Endometrial microvascular endothelial cells (primary cell): ENCODE results near the gene GRIN2A. TPM values are rescaled to one million over a fixed set of nuclear protein-coding genes. Genes with fewer than 3 reads are reported as not detected.

Experiments
- in situ Hi-C: cut with HindIII; loops from 2 replicates; pipeline ENCODE4 v1.10.0; 2017; ENCODE audit warnings: low sequenced_read_pairs, low pct_unique_long_range_greater_than_20kb; ENCODE audit errors: inconsistent ontology term
- total RNA-seq: library from RNA; depleted of rRNA; stranded (reverse); fragments of >200 nt; gene quantifications from one replicate; pipeline ENCODE4 v1.2.3, GENCODE V29; 2015; ENCODE audit errors: inconsistent ontology term

Gene GRIN2A
- total RNA-seq, 1 donor from 2014 or later: not detected

DNA sequence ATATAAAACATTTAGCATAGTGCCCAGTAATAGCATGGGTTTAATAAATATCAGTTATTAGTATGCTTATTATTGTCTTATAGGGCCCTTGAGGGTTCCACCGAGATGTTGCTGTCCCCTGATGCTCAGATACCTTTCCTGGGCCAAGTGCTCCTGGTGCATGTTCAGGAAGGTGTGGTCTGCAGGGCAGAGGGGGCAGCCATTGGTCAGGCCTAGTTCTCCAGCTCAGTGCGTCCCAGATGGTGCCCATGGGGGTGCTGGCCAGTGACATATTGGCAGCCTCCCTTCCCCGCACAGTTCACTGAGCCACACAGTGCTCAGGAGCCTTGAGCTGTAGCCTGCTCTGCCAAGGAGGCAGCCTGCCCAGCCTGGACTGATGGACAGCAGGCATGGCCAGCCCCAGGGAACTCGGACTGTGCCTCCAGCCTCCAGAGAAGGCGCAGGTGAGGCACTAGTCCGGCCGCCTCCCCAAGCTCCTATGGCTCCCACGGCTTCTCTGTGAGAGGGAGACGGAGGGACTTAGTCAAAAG, 7.7 kb upstream of the GRIN2A start:
- in situ Hi-C loops: no loop called here

DNA sequence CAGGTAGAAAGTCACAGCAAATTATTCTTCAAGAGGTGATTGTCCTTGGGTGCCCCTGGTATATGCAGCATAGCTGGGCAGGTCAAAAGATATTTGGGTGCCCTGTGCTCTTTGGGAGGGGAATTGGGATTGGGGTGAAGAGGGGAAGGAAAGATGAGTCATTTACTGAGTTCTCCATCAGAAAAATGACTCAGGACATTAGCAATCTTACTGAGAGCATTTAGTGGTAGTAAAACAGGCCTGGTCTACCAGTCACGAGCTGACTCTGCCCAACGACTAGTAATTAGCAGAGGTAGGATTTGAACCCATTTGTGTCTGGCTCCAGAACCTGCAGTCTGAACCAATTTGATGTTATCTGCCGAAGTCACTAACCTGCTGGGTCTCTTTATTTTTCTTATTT, 6.0 kb upstream of the GRIN2A start:
- in situ Hi-C loops: no loop called here

DNA sequence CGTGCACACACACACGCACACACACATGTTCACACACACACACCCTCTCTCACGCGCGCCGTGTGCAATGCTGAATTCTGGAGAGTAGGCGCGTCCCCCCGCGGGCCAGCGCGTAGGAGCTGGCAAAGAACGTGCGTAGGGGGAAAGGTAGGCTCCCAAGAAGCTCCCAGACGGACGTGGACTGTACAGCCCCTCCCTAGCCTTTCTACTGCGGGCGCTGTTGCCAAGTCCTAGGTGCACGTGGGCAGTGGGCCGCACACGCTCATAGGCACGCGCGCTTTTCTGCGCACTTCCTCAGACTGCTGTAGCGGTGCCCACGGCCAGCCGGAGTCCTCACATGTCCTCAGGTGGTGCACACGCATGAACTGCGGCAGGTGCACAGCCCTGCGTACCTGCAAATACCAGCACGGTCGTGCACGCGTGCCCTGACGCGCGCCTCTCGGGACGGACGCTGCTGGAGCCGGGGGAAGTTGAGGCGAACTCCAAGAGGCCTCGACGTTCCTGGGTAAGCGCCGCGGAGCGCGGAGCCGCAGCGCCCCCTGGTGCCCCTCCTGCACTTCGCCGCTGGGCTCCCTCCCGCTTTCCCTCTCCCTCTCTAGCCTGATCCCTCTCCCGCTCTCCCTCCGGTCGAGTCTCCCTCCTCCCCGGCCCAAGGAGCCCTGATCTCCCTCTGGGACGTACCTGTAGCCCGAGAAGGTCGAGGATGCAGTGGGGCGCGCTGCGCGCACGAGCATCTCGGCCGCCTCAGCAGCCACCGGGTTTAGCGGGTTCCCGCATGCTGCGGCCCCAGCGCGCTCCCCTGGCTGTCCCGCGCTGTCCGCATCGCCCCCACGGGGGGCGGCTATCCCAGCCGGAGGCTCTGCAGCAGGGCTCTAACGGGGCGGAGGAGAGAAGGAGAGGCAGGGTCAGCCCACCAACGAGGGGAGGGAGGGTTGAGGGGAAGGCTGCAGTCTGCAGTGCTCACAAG, 749 bp downstream of the GRIN2A start:
- in situ Hi-C loops: no loop called here

DNA sequence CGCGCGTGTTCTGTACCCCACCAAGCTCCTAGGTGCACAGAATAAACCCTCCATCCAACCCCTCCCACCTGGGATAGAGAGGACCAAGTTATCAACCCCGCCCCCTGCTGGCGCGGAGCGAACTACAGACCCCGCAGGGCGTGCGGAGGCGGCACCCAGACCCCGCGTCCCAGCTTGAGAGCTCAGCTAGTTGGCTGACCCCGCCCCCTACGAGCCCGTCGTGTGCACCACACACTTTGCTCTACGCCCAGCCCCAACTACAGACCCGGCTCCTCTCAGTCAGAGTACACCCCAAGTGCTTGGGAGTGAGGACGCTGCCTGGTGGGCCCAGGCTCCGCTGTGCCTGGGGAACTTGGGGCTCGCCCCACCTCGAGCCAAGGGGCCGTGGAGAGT, 1.5 kb downstream of the GRIN2A start:
- in situ Hi-C loops: no loop called here

DNA sequence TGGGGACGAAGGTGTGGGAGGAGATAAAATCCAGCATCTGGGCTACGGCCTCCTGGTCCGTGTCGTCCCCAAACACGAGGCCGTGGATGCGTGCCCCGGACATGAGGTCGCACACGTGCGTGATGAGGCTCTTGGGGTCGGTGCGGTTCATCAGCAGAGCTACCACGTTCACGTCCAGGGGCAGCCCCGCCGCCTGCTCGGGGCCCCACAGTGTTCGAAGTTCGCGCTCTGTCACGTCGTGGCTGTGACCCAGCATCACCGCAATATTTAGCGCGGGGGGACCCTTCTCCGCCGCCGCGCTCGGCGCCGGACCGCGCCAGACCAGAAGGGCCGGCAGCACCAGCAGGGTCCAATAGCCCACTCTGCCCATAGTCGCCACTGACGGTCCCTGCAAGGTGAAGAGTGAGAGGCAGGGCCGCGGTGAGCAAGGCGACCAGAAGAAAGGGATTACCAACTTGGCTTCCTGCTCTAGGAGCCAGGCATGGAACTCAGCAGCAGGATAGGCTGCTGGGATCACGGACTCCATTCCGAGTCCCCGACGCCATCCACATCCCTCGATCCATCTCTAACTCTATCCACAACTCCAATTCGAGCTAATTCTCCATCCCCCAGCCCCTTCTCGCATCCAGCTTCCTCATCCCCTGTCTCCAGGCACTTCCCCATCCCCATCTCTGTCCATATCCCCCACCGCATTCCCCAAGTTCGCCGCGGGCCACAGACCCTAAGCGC, 2.0 kb downstream of the GRIN2A start:
- in situ Hi-C loops: no loop called here

DNA sequence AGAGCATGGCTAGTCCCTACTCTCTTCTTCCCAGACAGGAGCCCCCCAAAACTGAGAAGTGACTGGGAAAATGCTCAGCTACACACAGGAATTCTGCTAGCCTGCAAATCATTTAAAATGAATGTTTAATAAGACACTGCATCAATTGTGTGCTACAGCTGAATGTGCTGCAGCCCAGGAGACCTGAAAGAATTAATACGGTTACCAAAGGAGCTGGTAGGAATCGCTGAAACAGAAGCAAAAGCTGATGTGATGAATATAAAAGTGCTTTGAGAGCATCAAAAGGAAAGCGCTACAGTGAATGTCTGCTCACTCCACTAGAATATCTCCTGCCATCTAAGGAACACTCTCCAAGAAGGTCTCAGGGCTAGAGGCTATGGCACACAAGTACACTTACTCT, 3.7 kb downstream of the GRIN2A start:
- in situ Hi-C loops: no loop called here

DNA sequence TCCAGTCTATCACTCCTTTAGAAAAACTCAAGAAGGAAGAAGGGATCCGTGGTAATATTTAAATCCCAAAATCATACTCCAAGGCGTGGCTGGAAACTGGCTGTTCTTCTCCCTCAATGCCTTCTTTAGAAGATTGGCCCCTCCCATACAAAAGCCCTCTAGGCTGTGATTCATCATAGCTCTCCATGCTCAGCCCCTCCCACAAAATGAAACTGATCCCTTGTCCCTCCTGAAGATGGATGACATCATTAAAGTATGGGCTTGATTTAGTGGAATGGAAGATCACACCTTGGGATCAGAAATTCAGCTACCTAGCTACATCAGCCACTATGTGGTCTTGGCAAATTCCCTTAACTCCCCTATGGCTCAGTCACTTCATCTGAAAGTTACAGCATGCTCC, 4.1 kb downstream of the GRIN2A start:
- in situ Hi-C loops: no loop called here

DNA sequence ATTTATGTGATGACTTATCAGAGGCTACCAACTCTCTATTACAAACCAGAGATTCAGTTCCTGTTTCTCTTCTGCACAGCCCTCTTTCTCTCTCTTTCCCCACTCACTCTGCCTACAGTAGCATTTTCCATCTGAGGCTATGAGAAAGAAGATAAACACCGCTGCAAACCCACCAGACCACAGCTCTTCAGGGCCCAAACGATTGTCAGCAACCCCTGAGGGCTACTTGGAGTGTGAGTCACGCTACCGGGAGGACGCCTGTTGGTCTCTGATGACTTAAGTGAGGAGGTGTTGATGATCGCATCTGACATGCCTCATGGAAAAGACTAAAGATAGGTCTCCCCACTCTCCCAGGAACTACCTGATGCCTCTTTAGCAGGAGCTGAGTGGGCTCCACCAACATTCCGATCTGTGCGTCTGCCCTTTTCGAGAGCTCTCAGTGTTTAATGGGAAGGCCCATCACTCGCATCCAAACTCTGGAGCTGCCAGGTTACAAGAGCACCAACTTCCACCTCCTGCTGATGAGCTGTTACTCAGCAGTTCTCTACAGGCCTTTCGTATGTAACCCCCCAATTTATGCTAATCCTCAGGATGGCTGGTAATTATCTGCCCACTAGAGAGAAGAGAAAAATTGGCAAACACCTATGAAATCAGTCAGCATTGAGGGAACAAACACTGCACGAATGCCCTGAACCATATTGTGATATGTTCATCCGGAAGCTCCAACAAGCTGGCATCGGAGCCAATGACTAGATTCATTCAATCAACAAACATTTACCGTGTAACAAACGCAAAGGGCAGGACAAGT, 9.2 kb downstream of the GRIN2A start:
- in situ Hi-C loops: no loop called here

DNA sequence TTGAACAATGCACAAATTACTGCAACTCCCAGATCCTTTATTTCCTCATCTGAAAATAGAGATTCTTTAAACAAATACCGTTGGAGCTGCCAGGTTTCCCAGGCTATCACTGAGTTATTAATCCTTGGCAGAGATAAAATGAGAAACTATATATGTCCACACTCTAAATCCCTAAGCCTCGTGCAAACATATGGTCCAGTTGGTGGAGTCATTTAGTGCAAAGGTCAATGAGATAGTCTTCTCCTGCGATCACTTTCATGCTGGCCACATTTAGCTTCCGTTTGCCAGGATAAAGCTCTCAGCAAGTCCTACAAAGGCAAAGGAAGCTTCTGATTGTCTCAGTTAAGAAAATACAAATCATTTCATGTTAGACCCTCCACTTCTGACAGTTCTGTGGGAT, 11.0 kb downstream of the GRIN2A start:
- in situ Hi-C loops: no loop called here

DNA sequence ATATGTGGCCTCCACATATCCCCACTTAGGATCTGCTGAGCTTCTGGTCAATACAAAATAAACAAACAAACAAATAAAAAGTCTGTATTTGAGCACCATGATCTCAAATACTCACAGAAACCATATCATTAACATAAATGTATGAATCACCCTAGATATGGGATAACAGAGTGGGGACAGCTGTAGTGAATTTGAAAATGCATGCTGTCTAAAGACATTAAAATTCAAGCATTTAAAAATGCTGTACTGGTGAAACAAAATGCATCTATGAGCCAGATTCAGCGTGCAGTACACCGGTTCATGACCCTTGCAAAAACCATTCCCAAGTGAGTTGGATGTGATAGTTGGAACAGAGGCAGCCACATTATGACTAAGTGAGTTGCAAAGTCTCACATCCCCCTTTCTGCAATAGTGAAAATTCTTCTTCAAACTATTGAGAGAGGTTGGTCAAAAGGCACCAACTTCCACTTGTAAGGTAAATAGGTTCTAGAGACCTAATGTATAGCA, 12.3 kb downstream of the GRIN2A start:
- in situ Hi-C loops: no loop called here

DNA sequence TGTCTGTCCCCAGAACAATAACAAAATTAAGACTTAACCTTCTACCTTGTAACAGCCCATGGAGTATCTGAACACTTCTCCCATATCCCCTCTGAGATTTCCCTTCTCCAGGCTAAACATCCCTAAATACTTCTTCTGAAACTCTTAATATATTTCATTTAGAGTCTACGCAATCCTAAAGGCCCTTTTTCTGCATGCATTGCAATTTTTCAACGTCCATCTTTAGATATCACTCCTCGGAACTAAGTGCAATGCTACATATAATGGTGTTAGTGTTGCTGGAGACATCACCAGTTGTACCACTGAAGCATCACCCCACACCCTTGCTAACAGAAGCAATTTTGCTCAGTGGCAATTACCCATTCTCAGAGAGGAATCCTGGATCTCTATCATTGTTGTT, 13.2 kb downstream of the GRIN2A start:
- in situ Hi-C loops: no loop called here

DNA sequence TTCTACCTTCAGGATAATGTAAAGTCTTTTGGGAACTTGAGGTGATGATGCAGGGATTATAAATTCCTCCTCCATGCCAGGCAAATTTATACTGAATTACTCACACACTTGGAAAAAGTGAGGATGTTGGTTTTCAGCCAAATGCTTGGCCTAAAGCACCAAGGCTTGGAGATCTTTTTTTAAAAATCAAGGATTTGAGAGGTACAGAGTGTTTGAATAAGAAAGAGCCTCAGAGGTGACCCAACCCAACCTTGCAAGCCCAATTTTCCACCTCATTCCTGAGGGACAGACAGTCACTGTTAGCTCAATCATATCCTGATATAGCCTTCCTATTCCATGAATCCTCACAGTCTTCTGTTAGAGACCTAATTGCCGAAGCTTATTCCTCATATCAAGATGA, 14.0 kb downstream of the GRIN2A start:
- in situ Hi-C loops: no loop called here

DNA sequence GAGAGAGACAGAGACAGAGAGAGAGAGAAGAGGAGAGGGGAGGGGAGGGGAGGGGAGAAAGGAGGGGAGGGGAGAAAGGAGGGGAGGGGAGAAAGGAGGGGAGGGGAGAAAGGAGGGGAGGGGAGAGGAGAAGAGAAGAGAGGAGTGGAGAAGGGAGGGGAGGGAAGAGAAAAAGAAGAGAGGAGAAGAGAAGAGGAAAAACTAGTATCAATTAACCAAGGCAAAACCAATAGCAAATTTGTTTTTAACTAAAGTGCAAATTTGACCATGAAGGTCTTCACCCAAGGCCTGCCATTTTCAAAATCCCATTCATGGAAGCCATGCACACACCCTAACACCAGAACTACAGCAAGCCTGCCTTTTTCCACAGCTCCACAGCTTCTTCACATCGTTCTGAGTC, 16.6 kb downstream of the GRIN2A start:
- in situ Hi-C loops: no loop called here

DNA sequence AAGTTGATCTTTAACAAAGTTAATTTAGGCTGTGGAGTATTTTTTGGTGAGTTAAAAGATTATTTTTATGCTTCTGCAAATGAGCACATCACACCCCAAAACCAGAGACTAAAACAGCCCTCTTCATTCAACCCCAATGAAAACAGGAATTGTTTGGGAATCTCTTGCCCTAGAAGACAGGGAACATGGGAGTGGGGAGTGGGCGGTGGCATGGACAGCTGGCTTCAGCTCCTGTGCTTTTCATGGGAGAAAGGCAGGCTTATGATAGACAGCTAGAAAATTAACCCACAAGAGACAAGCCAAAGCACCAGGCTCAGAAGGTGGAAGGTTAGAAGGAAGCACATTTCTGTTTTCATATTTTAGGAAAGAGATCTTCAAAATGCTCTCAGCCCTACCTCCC, 19.2 kb downstream of the GRIN2A start:
- in situ Hi-C loops: no loop called here

DNA sequence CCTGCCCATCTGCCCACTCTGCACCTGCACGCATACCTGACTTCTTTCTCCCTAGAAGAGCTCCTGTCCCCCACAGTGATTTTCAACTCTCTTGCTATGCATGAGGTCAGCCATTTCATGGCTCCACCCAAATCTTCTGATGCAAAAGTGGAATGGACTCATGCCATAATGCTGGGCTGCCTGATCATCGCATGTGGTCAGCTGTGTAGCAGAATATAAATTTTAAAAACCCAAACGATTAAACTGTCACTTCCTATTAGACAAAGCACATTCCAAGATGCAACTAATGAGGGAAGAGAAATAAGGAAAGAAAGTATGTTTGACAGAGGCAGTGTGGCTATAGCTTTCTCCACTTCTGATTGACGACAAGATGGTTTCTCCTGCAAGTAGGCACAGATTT, 26.1 kb downstream of the GRIN2A start:
- in situ Hi-C loops: no loop called here

DNA sequence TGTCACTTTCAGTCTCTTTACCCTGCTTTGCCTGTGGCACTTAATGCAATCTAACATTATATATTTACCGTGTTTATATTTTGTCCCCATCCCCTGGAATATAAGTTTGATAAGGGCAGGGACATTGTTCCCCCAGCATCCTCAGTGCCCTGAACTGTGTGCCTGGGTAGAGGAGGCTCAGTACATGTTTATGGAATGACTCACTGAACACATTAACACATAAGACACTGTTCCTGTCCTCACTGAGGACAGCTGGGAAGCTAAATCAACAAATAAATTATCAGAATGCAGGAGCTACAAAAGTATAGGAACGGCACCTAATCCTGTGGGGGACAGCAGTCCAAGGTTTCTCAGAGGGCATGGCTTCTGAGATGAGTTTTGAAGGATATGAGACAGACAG, 27.8 kb downstream of the GRIN2A start:
- in situ Hi-C loops: no loop called here

DNA sequence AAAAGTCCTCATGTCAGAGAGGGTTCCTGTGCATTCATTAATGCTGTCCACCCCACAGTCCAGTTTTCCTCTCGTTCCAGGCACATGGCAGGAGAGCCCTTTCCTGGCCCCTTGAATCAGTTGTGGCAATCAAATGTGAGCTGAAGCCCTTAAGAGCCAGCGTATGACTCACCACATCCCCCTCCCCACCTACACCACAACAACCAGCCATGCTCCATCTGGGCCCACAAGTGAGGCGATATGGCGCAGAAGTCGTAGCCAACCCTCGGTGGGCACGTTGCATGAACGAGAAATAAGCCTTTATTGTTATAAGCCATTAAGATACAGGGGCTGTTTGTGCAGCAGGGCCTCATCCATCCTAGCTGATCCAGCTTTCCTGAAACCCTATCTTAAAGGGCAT, 28.2 kb downstream of the GRIN2A start:
- in situ Hi-C loops: no loop called here

DNA sequence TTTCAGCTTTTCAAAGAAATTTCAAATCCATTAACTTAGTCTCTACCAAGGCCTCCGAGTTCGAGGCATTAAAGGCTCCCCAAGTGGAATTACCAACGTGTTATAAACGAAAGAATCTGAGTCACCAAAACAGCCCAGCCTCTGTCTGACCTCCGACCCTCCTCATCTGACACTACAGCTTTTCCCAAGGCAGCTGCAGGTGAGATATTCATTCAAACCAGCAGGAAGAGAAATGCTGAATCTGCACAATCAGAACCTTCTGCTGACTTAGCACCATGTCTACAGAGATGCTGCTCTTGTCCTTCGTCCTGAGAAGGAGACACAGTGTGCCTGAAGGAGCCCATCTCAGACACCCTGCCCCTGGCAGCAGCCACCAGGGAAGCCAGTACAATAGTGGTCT, 30.5 kb downstream of the GRIN2A start:
- in situ Hi-C loops: no loop called here

DNA sequence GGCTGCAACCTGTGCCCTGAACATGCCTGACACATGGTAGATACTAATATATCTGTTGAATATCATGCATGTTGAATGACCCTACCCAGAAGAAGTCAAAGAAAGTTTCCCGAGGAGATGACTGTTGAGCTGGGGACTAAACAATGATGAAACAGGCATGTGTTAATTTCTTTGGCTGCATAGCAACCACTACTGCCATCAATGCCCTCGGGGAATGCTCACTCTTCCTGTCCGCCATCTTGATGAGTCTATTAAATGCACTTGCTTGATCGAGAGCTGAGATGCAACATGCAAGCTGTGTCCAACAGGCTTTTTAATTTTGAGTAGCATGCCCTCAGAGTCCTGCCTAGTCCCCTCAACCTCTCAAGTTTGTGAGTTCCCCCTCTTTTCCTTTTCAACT, 31.3 kb downstream of the GRIN2A start:
- in situ Hi-C loops: no loop called here
